Smooth muscle cell (in vitro differentiated cells): ENCODE measurements around the gene DOK7. TPM values are rescaled to one million over a fixed set of nuclear protein-coding genes. Genes with fewer than 3 reads are reported as not detected.

Experiments used
- DNase-seq: peaks from one replicate; lab custom pipeline; 2025; ENCODE audit not compliant: unreplicated experiment; lab: John Stamatoyannopoulos, UW
- H2AFZ ChIP-seq: fragments of 200-600 bp; sonication (generic); 2 replicates; pipeline ENCODE4 v1.6.0; 2016; ENCODE audit warnings: antibody characterized with exemption, low read depth, mild to moderate bottlenecking
- H3F3A ChIP-seq: fragments of 200-600 bp; sonication (generic); 2 replicates; pipeline ENCODE4 v1.6.0; 2017; ENCODE audit warnings: antibody characterized with exemption, low read depth
- H3K27ac ChIP-seq: fragments of 200-600 bp; sonication (generic); 2 replicates; pipeline ENCODE4 v1.5.1; 2016; ENCODE audit warnings: low read depth, mild to moderate bottlenecking
- H3K27me3 ChIP-seq: fragments of 200-600 bp; sonication (generic); 2 replicates; pipeline ENCODE4 v1.6.1; 2016; ENCODE audit warnings: low read depth, mild to moderate bottlenecking
- H3K36me3 ChIP-seq: fragments of 200-600 bp; sonication (generic); 2 replicates; pipeline ENCODE4 v1.5.1; 2016; ENCODE audit warnings: low read depth
- H3K4me1 ChIP-seq: fragments of 200-600 bp; sonication (generic); 2 replicates; pipeline ENCODE4 v1.5.1; 2016; ENCODE audit warnings: low read depth
- H3K4me2 ChIP-seq: fragments of 200-600 bp; sonication (generic); 2 replicates; pipeline ENCODE4 v1.6.0; 2016; ENCODE audit warnings: mild to moderate bottlenecking
- H3K4me3 ChIP-seq: fragments of 200-600 bp; sonication (generic); 2 replicates; pipeline ENCODE4 v1.5.1; 2016; ENCODE audit warnings: mild to moderate bottlenecking
- H3K79me2 ChIP-seq: fragments of 200-600 bp; sonication (generic); 2 replicates; pipeline ENCODE4 v1.6.0; 2016; ENCODE audit warnings: low read depth, mild to moderate bottlenecking
- H3K9ac ChIP-seq: fragments of 200-600 bp; sonication (generic); 2 replicates; pipeline ENCODE4 v1.6.0; 2016; ENCODE audit warnings: low read depth
- H3K9me3 ChIP-seq: fragments of 200-600 bp; sonication (generic); replicated peaks from 2 replicates; pipeline ENCODE4 v1.5.1; 2016; ENCODE audit warnings: low read depth
- H4K20me1 ChIP-seq: fragments of 200-600 bp; sonication (generic); 2 replicates; pipeline ENCODE4 v1.6.0; 2016; ENCODE audit warnings: low read depth
- WGBS: methylation state at CpG from one replicate; pipeline ENCODE4 v1.1.7; 2016; ENCODE audit warnings: low lambda C conversion rate; 5-methylcytosine and 5-hydroxymethylcytosine counted together
- polyA plus RNA-seq: library from polyadenylated mRNA; unstranded; fragments of >200 nt; fragmentation: Nextera tagmentation; extraction: Ambion mirVana; gene quantifications from 2 replicates; pipeline ENCODE4 v1.2.1, GENCODE V29; 2016
- total RNA-seq: library from RNA; depleted of rRNA; stranded (reverse); fragments of >200 nt; gene quantifications from 2 replicates; pipeline ENCODE4 v1.2.3, GENCODE V29; 2014
- TF ChIP-seq, protein P1 (sequence below): fragments of 200-600 bp; sonication (generic); IDR thresholded peaks from 2 replicates; pipeline ENCODE4 v1.5.1; 2017; ENCODE audit warnings: borderline replicate concordance, mild to moderate bottlenecking, antibody characterized with exemption; ENCODE audit not compliant: insufficient read depth, poor library complexity, severe bottlenecking

The DOK7 gene
- total and polyA plus RNA-seq, 2 experiments from 2014 or later, result not detected

DNA sequence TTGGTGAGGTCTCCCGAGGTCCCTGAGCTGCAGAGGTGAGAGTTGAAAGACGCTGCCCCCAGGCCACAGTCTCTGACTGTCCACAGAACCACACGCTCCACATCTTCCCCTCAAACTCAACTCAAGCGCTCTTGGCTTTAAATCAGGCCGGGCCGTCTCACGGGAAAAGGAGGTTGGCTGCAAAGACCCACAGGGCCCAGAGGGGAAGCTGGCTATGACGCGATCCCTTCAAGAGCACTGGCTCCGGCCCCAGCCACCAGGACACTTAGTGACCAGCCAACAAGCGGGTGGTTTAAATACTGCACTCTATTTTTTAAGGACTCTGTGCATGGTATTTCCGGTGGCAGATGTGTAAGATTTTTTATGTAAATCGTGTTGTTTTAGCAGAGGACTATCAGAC, 49.2 kb downstream of the DOK7 start:
- H3F3A ChIP-seq, result no peaks in the 10 kb centered on the region
- no peak overlapping the region for H3K27ac ChIP-seq
- no peak overlapping the region for H3K9ac ChIP-seq
- H3K36me3 ChIP-seq, result no peaks in the 10 kb centered on the region
- no peak overlapping the region for H2AFZ ChIP-seq
- H3K79me2 ChIP-seq, result no peaks in the 10 kb centered on the region
- H3K27me3 ChIP-seq, result no peaks in the 10 kb centered on the region
- no peak overlapping the region for H3K4me2 ChIP-seq
- no peaks in the 10 kb centered on the region for H3K4me1 ChIP-seq
- H4K20me1 ChIP-seq, result peaks cover 23% of the 10 kb centered on the region
- TF ChIP-seq, protein P1, sequence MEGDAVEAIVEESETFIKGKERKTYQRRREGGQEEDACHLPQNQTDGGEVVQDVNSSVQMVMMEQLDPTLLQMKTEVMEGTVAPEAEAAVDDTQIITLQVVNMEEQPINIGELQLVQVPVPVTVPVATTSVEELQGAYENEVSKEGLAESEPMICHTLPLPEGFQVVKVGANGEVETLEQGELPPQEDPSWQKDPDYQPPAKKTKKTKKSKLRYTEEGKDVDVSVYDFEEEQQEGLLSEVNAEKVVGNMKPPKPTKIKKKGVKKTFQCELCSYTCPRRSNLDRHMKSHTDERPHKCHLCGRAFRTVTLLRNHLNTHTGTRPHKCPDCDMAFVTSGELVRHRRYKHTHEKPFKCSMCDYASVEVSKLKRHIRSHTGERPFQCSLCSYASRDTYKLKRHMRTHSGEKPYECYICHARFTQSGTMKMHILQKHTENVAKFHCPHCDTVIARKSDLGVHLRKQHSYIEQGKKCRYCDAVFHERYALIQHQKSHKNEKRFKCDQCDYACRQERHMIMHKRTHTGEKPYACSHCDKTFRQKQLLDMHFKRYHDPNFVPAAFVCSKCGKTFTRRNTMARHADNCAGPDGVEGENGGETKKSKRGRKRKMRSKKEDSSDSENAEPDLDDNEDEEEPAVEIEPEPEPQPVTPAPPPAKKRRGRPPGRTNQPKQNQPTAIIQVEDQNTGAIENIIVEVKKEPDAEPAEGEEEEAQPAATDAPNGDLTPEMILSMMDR, result no peak
- no peak for DNase-seq
- WGBS, result 97% methylated on average over 13 of the region's 13 CpGs
- H3K9me3 ChIP-seq, result no peaks in the 10 kb centered on the region
- H3K4me3 ChIP-seq, result no peak overlapping the region

DNA sequence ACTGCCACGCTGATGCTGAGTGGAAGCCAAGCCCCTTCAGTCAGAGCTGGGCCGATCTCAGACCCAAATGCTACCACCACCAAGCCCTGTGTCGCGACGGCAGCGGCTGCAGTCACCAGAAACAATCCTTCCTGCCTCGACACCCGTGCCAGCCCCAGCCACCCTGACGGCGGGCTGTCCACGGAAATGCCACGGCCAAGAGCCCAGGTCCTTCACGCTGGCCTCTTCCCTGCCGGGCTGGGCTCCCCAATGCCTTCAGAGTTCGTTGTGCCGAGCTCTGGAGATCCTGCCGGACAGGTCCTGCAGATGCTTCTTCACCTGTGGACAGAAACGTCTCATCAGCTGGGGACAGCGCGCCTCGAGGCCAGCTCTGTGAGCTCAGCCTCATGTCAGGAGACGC, 49.6 kb downstream of the DOK7 start:
- H3F3A ChIP-seq, result no peaks in the 10 kb centered on the region
- WGBS, result 95% methylated on average over 22 of the region's 22 CpGs
- no peak overlapping the region for H3K4me3 ChIP-seq
- no peaks in the 10 kb centered on the region for H3K9me3 ChIP-seq
- H3K36me3 ChIP-seq, result no peaks in the 10 kb centered on the region
- DNase-seq, result no peak
- H3K4me1 ChIP-seq, result no peaks in the 10 kb centered on the region
- H2AFZ ChIP-seq, result no peak overlapping the region
- H3K4me2 ChIP-seq, result no peak overlapping the region
- TF ChIP-seq, protein P1, result no peak
- H4K20me1 ChIP-seq, result peaks cover 19% of the 10 kb centered on the region
- no peaks in the 10 kb centered on the region for H3K79me2 ChIP-seq
- no peak overlapping the region for H3K9ac ChIP-seq
- H3K27ac ChIP-seq, result no peak overlapping the region
- H3K27me3 ChIP-seq, result no peaks in the 10 kb centered on the region

DNA sequence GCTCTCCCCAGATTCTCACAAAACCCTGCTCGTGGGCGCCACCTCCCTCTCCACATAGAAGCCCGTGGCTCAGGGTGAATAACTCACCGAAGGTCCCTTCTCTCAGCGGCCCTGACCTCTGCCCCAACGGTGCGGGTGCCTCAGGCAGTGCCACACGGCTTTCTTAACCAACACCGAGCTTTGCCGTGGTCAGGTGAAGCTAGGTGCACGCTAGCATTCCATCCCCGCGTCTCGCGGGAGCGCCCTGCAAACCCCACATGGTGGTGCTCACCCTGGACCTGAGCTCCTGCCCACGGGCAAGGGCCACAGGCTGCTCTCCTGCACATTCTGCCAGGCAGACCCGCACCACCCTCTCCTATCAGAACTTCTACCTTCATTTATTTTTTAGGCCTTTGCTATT, 50.7 kb downstream of the DOK7 start:
- Histone ChIP-seq H2AFZ (no peak overlapping the region), H3K9ac (no peak overlapping the region), H4K20me1 (peaks cover 8% of the 10 kb centered on the region), H3K4me2 (no peak overlapping the region), H3K36me3 (no peaks in the 10 kb centered on the region), H3K27ac (no peak overlapping the region), H3K4me3 (no peak overlapping the region), H3K27me3 (no peaks in the 10 kb centered on the region), H3K9me3 (no peaks in the 10 kb centered on the region), H3K79me2 (no peaks in the 10 kb centered on the region), H3K4me1 (no peaks in the 10 kb centered on the region), H3F3A (no peaks in the 10 kb centered on the region)
- DNase-seq, result no peak
- 93% methylated on average over 18 of the region's 18 CpGs for WGBS
- TF ChIP-seq, protein P1, result no peak

DNA sequence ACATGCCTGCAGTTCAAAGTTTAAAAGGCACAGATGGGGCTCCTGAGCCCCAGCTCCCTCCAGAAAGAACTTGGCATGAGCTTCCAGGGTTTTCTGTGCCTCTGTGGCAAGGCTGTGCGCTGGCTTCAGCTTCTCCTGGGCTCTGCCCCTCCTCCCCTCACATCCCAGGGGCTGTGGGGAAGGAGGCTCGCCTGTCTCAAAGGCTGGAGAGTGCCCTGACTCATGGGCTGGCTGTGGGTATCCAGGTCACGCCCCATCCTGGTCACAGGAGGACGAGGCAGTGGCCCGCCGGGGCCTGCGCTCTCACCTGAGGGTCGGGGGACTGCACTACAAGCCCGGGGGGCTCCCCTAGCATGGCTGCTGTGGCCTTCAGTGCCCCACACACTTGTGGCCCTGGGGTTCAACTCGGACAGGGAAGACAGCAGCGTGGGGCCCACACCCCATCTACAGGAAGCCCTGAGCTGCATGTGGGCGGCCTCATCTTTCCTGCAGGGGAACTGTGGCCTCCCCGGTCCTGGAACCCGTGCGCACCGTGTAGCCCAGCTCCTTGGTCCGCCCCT, 51.2 kb downstream of the DOK7 start:
- DNase-seq, result no peak
- H3K79me2 ChIP-seq, result no peaks in the 10 kb centered on the region
- H3K4me1 ChIP-seq, result no peaks in the 10 kb centered on the region
- H2AFZ ChIP-seq, result no peak overlapping the region
- H3K9me3 ChIP-seq, result no peaks in the 10 kb centered on the region
- no peak overlapping the region for H3K4me3 ChIP-seq
- H3F3A ChIP-seq, result no peaks in the 10 kb centered on the region
- no peaks in the 10 kb centered on the region for H3K27me3 ChIP-seq
- WGBS, result 94% methylated on average over 17 of the region's 17 CpGs
- H3K9ac ChIP-seq, result no peak overlapping the region
- peaks cover 12% of the 10 kb centered on the region for H4K20me1 ChIP-seq
- H3K4me2 ChIP-seq, result no peak overlapping the region
- H3K36me3 ChIP-seq, result no peaks in the 10 kb centered on the region
- H3K27ac ChIP-seq, result no peak overlapping the region
- TF ChIP-seq, protein P1, result no peak
